ENCODE measurements around the gene PKLR. TPM values are rescaled to one million over a fixed set of nuclear protein-coding genes. Genes with fewer than 3 reads are reported as not detected.

The PKLR gene
- total and polyA plus RNA-seq, 5 donors = not detected

DNA sequence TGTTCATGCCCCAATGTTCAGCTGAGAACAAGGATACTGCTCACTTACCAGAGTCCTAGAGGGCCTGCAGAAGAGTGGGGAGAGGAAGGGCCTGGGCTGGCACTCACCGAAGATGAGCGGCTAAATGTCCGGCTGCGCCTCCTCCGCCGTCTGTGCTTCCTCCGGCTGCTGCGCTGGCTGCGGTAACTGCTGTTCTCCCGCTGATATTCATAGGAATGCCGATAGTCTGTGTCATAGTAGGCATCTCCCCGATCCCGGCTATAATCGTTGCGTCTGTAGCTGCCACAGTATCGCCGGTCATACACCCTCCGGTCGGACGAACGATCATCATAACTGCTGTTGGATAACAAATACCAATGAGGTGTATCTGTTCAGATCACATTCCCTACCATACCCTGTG is 31.9 kb downstream of the PKLR start:
- H3K27me3 ChIP-seq (ENCODE audit: control insufficient read depth, insufficient read depth) = no peaks in the 10 kb centered on the region
- no peak for DNase-seq
- WGBS = 92% methylated on average over 21 of the region's 21 CpGs
- H3K9me3 ChIP-seq (ENCODE audit: control insufficient read depth, low read length) = no peaks in the 10 kb centered on the region
- no peaks in the 10 kb centered on the region for H3K4me1 ChIP-seq (ENCODE audit: control insufficient read depth, insufficient read depth, low read length)
- H3K27ac ChIP-seq (ENCODE audit: low read length) = no peak overlapping the region
- no peak for ATAC-seq
- intact Hi-C loops (cut with DNase I) = loop anchor here in 1 of 4 donors (10.0 kb wide), 1 partner anchor 245 kb away; no protein-coding TSS in a partner anchor
- no peak overlapping the region for H3K4me3 ChIP-seq (ENCODE audit: low read length)

DNA sequence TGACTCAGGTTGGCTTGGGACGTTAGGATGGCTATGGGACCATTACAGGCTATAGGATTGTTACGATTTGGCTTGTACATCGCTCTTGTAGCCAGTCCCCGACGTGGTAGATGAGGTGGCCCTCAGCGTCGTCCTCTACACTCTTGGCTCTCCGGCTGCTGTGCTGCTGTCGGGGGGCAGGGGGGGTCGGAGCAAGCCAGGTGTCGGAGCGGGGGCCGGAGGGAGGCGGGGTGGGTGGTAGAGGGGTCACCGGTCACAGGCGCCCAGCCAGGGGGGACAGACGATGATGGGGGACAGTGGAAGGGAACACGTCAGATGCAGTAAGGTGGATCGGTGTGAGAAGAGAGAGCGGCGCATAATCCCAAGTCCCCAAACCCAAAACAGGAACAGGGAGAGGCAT is 32.6 kb downstream of the PKLR start:
- no peaks in the 10 kb centered on the region for H3K4me1 ChIP-seq (ENCODE audit: control insufficient read depth, insufficient read depth, low read length)
- H3K27me3 ChIP-seq (ENCODE audit: control insufficient read depth, insufficient read depth) = no peaks in the 10 kb centered on the region
- intact Hi-C loops (cut with DNase I) = loop anchor here in 1 of 4 donors (10.0 kb wide), 1 partner anchor 246 kb away; no protein-coding TSS in a partner anchor
- no peak overlapping the region for H3K27ac ChIP-seq (ENCODE audit: low read length)
- WGBS = 89% methylated on average over 21 of the region's 21 CpGs
- ATAC-seq (no peak), DNase-seq (no peak)
- no peak overlapping the region for H3K4me3 ChIP-seq (ENCODE audit: low read length)
- H3K9me3 ChIP-seq (ENCODE audit: control insufficient read depth, low read length) = no peaks in the 10 kb centered on the region

DNA sequence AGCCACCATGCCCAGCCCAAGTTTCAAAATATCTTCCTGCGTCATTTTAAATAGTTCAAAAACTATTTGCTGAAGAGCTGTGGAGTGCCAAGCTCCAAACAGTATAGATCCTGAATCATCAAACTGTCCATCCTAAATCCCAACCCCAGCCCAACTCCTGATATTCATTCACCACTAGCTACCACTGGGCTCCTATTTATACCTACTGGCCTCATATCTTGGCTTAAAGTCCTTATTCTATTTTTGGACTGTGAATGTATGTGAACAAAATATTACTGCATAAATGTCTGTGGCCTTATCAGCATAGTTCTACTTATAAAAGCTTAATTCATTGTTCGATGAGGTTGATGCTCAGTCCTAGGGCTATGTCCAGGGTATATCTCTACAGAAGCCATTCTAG is 33.9 kb downstream of the PKLR start:
- no peak overlapping the region for H3K4me3 ChIP-seq (ENCODE audit: low read length)
- peak overlapping the region; percentile 8 for H3K27ac ChIP-seq (ENCODE audit: low read length)
- intact Hi-C loops (cut with DNase I) = loop anchor here in 1 of 4 donors (10.0 kb wide), 1 partner anchor 247 kb away; no protein-coding TSS in a partner anchor

DNA sequence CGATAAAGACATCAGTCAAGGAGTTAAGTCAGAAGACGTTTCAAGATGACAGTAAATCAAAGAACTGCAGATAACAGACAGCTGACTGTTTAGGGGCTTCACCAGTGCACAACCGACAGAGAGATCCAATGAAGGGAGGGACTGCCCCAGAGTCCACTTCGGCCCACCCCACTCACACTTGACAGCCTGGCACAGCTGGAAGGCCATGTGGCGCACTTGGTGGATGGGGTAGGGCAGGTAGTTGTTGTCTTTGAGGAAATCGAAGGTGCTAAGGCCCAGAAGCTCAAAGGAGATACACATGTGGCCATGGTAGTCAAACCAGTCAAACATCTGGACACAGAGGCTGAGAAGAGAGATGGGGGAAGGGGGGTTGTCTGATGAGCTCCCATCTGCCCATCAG is 34.7 kb downstream of the PKLR start:
- Histone ChIP-seq H3K4me1 (ENCODE audit: control insufficient read depth, insufficient read depth, low read length) (peaks cover 2% of the 10 kb centered on the region), H3K4me3 (ENCODE audit: low read length) (no peak overlapping the region), H3K9me3 (ENCODE audit: control insufficient read depth, low read length) (no peaks in the 10 kb centered on the region), H3K27ac (ENCODE audit: low read length) (no peak overlapping the region), H3K27me3 (ENCODE audit: control insufficient read depth, insufficient read depth) (no peaks in the 10 kb centered on the region)
- intact Hi-C loops (cut with DNase I) = loop anchor here in 1 of 4 donors (10.0 kb wide), 1 partner anchor 248 kb away; no protein-coding TSS in a partner anchor
- ATAC-seq (no peak), DNase-seq (no peak)
- WGBS = 75% methylated on average over 6 of the region's 6 CpGs

More for the DNA sequence above, 33.9 kb downstream of the PKLR start:
- Histone ChIP-seq H3K27me3 (ENCODE audit: control insufficient read depth, insufficient read depth) (no peaks in the 10 kb centered on the region), H3K9me3 (ENCODE audit: control insufficient read depth, low read length) (no peaks in the 10 kb centered on the region), H3K4me1 (ENCODE audit: control insufficient read depth, insufficient read depth, low read length) (peaks cover 2% of the 10 kb centered on the region)
- ATAC-seq = no peak
- DNase-seq = no peak
- WGBS = 75% methylated on average over 2 of the region's 2 CpGs

DNA sequence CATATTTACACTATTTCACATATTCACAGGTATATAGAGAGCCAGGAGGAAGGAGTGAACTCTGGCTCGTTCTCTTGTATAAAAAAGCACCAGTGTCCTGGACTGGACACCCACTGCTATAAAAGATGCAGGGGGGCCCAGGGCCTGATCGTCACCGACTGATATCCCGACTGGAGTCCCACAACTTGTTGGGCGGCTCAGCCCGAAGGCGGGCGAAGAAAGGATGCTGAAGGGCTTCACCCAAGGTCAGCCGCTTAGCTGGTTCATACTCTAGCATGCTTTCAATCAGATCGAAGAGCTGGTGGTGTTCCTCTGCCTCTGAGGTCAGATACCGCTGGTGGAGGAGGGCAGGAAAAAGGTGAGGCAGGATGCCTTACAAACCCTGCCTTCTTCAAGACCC is 38.2 kb downstream of the PKLR start:
- intact Hi-C loops (cut with DNase I) = loop anchor here in 1 of 4 donors (10.0 kb wide), 1 partner anchor 252 kb away; no protein-coding TSS in a partner anchor
- H3K4me1 ChIP-seq (ENCODE audit: control insufficient read depth, insufficient read depth, low read length) = peaks cover 7% of the 10 kb centered on the region
- no peak for ATAC-seq
- no peak for DNase-seq
- H3K27me3 ChIP-seq (ENCODE audit: control insufficient read depth, insufficient read depth) = no peaks in the 10 kb centered on the region
- 87% methylated on average over 11 of the region's 11 CpGs for WGBS
- no peaks in the 10 kb centered on the region for H3K9me3 ChIP-seq (ENCODE audit: control insufficient read depth, low read length)
- H3K27ac ChIP-seq (ENCODE audit: low read length) = peak overlapping the region; percentile 34
- H3K4me3 ChIP-seq (ENCODE audit: low read length) = no peak overlapping the region

DNA sequence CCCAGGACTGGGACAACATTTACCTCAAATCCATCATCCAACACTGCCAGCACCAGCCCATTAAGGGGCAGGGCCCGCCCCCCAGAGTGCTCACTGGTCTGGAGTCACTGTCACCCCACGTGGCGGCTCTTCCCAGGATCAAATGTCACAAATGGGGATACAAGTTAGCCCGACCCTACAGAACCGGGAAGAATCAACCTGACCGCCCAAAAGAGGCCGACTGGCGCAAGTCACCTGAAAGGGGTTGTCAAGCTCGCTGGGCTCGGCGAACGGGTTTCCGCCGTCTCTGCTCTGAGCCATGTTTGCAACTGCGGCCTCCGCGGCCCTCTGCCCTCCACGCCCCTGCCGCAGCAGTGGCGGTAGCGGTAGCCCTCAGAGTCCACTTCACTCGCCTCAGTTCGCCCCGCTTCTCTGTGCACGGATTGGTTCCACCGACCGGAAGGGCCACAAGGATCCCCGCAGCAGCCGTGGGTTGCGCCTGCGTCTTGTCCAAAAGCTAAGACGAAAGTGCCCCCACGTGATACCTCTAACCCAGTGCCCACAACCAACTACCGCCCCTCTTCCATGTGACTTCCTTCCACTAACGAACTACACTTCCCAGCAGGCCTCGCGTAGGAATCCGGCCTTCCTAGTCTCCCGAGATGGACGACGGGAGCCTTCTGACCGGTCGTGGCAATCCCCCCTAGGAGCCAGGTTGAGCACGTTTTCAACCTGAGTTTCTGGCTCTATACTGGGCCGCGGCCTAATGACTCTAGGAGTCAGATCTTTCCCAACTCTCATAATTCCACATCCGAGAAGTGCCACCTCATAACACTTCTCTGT is 39.2 kb downstream of the PKLR start, which contains the start of gene SCAMP3:
Gene SCAMP3, minus strand, starts transcription at position 509 of the 822 bp plus-strand sequence. Its CDS starts 209 bp downstream, at position 300.
- ATAC-seq (peak; percentile 98), DNase-seq (peak; percentile 95 to 97 (median 96))
- no peaks in the 10 kb centered on the region for H3K9me3 ChIP-seq (ENCODE audit: control insufficient read depth, low read length)
- peak within 1 kb of the TSS; percentile 76 for H3K4me3 ChIP-seq (ENCODE audit: low read length)
- peaks cover 7% of the 10 kb centered on the region for H3K4me1 ChIP-seq (ENCODE audit: control insufficient read depth, insufficient read depth, low read length)
- H3K27ac ChIP-seq (ENCODE audit: low read length) = peak within 1 kb of the TSS; percentile 69
- WGBS = under 1% methylated on average over 47 of the region's 47 CpGs
- intact Hi-C loops (cut with DNase I) = loop anchor here in 1 of 4 donors (10.0 kb wide), 1 partner anchor 253 kb away; no protein-coding TSS in a partner anchor
- H3K27me3 ChIP-seq (ENCODE audit: control insufficient read depth, insufficient read depth) = no peaks in the 10 kb centered on the region

DNA sequence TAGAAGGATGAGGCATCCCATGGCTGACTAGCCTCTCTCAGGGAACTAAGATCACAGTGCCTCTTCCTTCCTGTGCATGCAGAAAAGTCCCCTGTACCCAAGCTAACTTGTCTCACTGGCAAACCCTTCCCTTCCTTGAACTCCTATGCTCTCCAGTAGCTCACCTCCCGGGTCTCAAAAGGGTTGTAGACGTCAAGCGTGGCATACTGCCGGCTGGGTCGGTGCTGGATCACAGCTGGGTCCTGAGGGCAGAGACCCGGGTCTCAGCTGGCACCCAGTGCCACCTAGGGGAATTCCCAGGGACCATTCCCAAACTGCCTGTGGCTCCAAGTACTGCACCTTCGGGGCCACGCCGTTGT is 39.8 kb downstream of the PKLR start:
- H3K27ac ChIP-seq (ENCODE audit: low read length) = peak overlapping the region; percentile 69
- peaks cover 7% of the 10 kb centered on the region for H3K4me1 ChIP-seq (ENCODE audit: control insufficient read depth, insufficient read depth, low read length)
- H3K9me3 ChIP-seq (ENCODE audit: control insufficient read depth, low read length) = no peaks in the 10 kb centered on the region
- no peaks in the 10 kb centered on the region for H3K27me3 ChIP-seq (ENCODE audit: control insufficient read depth, insufficient read depth)
- under 1% methylated on average over 9 of the region's 9 CpGs for WGBS
- intact Hi-C loops (cut with DNase I) = loop anchor here in 1 of 4 donors (10.0 kb wide), 1 partner anchor 253 kb away; no protein-coding TSS in a partner anchor
- ATAC-seq = peak in 1 of 2 donors; percentile 1
- peak overlapping the region; percentile 76 for H3K4me3 ChIP-seq (ENCODE audit: low read length)
- peak in 2 of 3 donors; percentile 63 to 69 for DNase-seq

DNA sequence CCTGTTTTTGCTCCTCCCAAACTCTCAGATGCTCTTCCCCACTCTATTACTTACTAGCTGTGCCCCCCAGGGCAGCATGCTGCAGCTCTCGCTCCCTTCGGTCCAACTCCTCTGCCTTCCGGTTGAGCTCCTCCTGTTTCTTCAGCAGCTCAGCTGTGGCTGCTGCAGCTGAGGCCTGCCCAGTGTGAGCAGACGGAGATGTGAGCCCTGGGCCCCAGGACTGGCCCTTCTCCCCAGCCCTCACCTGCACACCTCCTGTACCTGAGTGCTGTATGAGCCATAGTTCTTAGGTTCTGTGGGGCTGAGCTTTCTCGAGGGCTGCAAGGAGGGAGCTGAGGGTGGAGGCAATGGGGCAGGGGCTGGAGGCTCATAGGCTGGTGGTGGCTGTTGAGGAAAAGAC is 41.0 kb downstream of the PKLR start:
- WGBS = 92% methylated on average over 5 of the region's 5 CpGs
- intact Hi-C loops (cut with DNase I) = loop anchor here in 1 of 4 donors (10.0 kb wide), 1 partner anchor 255 kb away; no protein-coding TSS in a partner anchor
- no peak for ATAC-seq
- peaks cover 7% of the 10 kb centered on the region for H3K4me1 ChIP-seq (ENCODE audit: control insufficient read depth, insufficient read depth, low read length)
- no peaks in the 10 kb centered on the region for H3K27me3 ChIP-seq (ENCODE audit: control insufficient read depth, insufficient read depth)
- no peak overlapping the region for H3K27ac ChIP-seq (ENCODE audit: low read length)
- no peak for DNase-seq
- H3K9me3 ChIP-seq (ENCODE audit: control insufficient read depth, low read length) = no peaks in the 10 kb centered on the region
- H3K4me3 ChIP-seq (ENCODE audit: low read length) = no peak overlapping the region

DNA sequence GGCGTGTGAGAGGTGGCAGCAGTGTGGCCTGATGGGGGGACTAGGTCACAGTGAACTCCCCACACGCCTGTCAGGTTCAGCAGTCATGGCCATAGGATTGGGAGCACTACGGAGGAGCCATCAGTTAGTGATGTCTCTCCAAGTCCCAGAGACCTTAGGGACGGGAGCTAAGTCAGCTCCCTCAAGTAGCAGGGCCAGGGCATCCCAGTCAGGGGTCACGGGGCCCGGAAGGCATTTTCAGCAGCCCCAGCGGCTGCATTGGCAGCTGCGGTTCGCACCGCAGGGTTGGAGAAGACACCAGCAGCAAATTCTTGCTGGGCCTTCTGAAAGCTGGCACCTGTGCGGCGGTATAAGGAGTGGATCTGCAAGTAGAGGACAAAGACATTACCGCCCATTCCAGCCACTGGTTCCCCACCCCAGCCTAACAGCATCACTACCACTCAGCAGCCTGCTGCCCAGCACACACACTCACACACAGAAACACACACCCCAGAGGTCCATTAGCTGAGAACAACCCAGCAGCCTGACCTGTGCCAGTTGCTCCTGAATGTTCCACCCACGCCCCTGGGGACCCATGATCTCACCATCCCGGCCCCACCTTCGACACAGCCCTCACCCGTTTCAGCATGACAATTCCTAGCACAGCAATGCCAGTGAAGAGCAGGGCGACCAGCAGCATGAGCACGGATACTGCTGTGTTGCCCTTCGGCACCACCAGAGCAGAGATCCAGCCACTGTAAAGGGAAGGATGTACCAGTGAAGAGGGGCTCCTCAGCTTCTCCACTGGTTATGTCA is 45.0 kb downstream of the PKLR start:
- Histone ChIP-seq H3K27me3 (ENCODE audit: control insufficient read depth, insufficient read depth) (no peaks in the 10 kb centered on the region), H3K9me3 (ENCODE audit: control insufficient read depth, low read length) (no peaks in the 10 kb centered on the region), H3K27ac (ENCODE audit: low read length) (peak overlapping the region; percentile 82), H3K4me3 (ENCODE audit: low read length) (peak overlapping the region; percentile 67), H3K4me1 (ENCODE audit: control insufficient read depth, insufficient read depth, low read length) (peaks cover 9% of the 10 kb centered on the region)
- peak in 1 of 2 donors; percentile 6 for ATAC-seq
- 76% methylated on average over 20 of the region's 20 CpGs for WGBS
- DNase-seq = peak in 2 of 3 donors; percentile 24 to 61
- intact Hi-C loops (cut with DNase I) = loop anchor here in 2 of 4 donors (5.0 to 10.0 kb wide), 2 partner anchors 66 to 339 kb away; partner anchors contain the start of gene RUSC1 (in 1 of the 2)

DNA sequence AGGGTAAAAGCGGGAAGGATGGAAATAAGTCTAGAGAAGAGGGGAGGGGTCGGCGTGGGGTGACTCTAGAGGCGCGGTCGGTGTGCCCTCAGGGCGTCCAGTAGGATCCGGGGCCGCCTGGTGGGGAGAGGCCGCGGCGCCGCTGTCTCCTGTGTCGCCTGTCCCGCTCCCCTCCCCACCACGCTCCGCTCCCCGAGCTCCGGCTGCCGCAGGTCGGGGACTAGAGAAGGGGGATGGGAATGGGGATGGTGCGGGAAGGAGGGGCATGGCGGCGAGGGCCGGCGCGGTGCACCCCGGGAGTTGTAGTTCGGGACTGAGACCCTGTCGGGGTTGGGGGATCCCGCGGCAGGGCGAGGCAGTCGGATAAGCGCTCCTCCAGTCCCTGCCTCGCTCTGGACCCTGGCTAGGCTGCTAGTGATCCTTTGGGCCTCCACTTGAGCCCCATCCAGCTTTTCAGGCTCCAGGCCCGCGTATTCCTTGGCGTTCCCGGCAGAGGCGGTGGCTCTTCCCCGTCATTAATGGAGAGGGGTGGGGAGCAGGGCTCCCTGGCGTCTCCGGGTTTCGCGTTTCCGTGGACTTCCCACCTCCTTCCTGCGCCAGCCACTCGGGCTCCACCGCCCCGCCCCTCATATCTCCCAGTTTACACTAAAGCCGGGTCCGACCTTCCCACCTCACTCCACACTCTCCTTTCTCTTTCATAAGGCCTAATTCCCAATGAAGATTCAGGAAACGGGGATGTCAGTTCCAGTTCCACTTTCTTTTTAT is 45.8 kb downstream of the PKLR start, which contains the start of gene ENTREP3:
Gene ENTREP3, minus strand, starts transcription at position 241 of the 765 bp plus-strand sequence. CDS start 606 bp downstream, outside the sequence.
- Histone ChIP-seq H3K4me1 (ENCODE audit: control insufficient read depth, insufficient read depth, low read length) (peaks cover 9% of the 10 kb centered on the region), H3K27ac (ENCODE audit: low read length) (peak within 1 kb of the TSS; percentile 82), H3K27me3 (ENCODE audit: control insufficient read depth, insufficient read depth) (no peaks in the 10 kb centered on the region), H3K9me3 (ENCODE audit: control insufficient read depth, low read length) (no peaks in the 10 kb centered on the region), H3K4me3 (ENCODE audit: low read length) (peak within 1 kb of the TSS; percentile 67)
- DNase-seq = peak; percentile 90 to 96 (median 95)
- intact Hi-C loops (cut with DNase I) = loop anchor here in 2 of 4 donors (5.0 to 10.0 kb wide), 2 partner anchors 67 to 339 kb away; partner anchors contain the start of gene RUSC1 (in 1 of the 2)
- ATAC-seq = peak; percentile 91 to 93
- WGBS = 1% methylated on average over 54 of the region's 54 CpGs

Data from right cardiac atrium (tissue), 5 donors.